GM18517 (cell line): ENCODE data around the gene KRTAP19-6.
"Not testable (repeated sequence)": the region's sequence is repeated elsewhere in the genome, so short reads cannot be mapped to it uniquely, and the experiment has no call there.

Experiments used
- ATAC-seq: cut with Tn5 transposase; IDR thresholded peaks from one replicate; pipeline ENCODE4 v1.9.1; 2021; ENCODE audit warnings: mild to moderate bottlenecking, moderate library complexity; ENCODE audit not compliant: unreplicated experiment

The KRTAP19-6 gene

GRCh38 chr21:30541764-30542163 lies at the start of gene KRTAP19-6:
Gene KRTAP19-6, minus strand, starts transcription at chr21:30541864. Its CDS starts 31 bp downstream, at chr21:30541833.
- ATAC-seq = no peak

- no peak for ATAC-seq
Measured at GRCh38 chr21:30590297-30590696, 48.6 kb upstream of the KRTAP19-6 start, which contains the start of gene KRTAP22-2. Gene KRTAP22-2, minus strand, starts transcription at chr21:30590397.

- no peak for ATAC-seq
Measured at GRCh38 chr21:30582870-30583269, 41.2 kb upstream of the KRTAP19-6 start.

- ATAC-seq = no peak
Measured at GRCh38 chr21:30580132-30580531, 38.5 kb upstream of the KRTAP19-6 start.

- ATAC-seq = no peak
Measured at GRCh38 chr21:30579346-30579745, 37.7 kb upstream of the KRTAP19-6 start.

GRCh38 chr21:30577766-30578165 lies 36.1 kb upstream of the KRTAP19-6 start:
- no peak for ATAC-seq

GRCh38 chr21:30567617-30568016 lies 26.0 kb upstream of the KRTAP19-6 start:
- ATAC-seq = no peak

GRCh38 chr21:30563630-30564029 lies 22.0 kb upstream of the KRTAP19-6 start:
- ATAC-seq = no peak

- ATAC-seq = no peak
Measured at GRCh38 chr21:30563072-30563471, 21.4 kb upstream of the KRTAP19-6 start.

- ATAC-seq = no peak
Measured at GRCh38 chr21:30561957-30562356, 20.3 kb upstream of the KRTAP19-6 start.

GRCh38 chr21:30561264-30561895 lies 19.7 kb upstream of the KRTAP19-6 start, which contains the start of gene KRTAP19-7:
Gene KRTAP19-7, minus strand, starts transcription at chr21:30561314. Its CDS starts 25 bp downstream, at chr21:30561289.
- ATAC-seq = no peak

- ATAC-seq = no peak
Measured at GRCh38 chr21:30555095-30555494, 13.4 kb upstream of the KRTAP19-6 start.

- no peak for ATAC-seq
Measured at GRCh38 chr21:30552782-30553181, 11.1 kb upstream of the KRTAP19-6 start.

GRCh38 chr21:30518876-30519275 lies 22.8 kb downstream of the KRTAP19-6 start:
- no peak for ATAC-seq

GRCh38 chr21:30515681-30516080 lies 26.0 kb downstream of the KRTAP19-6 start:
- no peak for ATAC-seq

GRCh38 chr21:30505621-30506205 lies 36.0 kb downstream of the KRTAP19-6 start:
- not testable (repeated sequence) for ATAC-seq

GRCh38 chr21:30502041-30502440 lies 39.6 kb downstream of the KRTAP19-6 start, which contains the start of gene KRTAP19-5:
Gene KRTAP19-5, minus strand, starts transcription at chr21:30502141. Its CDS starts 51 bp downstream, at chr21:30502090.
- no peak for ATAC-seq

- no peak for ATAC-seq
Measured at GRCh38 chr21:30497065-30497464, 44.6 kb downstream of the KRTAP19-6 start, which contains the start of gene KRTAP19-4. Gene KRTAP19-4, minus strand, starts transcription at chr21:30497165. Its CDS starts 55 bp downstream, at chr21:30497110.

- no peak for ATAC-seq
Measured at GRCh38 chr21:30491963-30492428, 49.7 kb downstream of the KRTAP19-6 start, which contains the start of gene KRTAP19-3. Gene KRTAP19-3, minus strand, starts transcription at chr21:30492013. Its CDS starts 56 bp downstream, at chr21:30491957.
